ENCODE results near the gene AMBP.

DNA sequence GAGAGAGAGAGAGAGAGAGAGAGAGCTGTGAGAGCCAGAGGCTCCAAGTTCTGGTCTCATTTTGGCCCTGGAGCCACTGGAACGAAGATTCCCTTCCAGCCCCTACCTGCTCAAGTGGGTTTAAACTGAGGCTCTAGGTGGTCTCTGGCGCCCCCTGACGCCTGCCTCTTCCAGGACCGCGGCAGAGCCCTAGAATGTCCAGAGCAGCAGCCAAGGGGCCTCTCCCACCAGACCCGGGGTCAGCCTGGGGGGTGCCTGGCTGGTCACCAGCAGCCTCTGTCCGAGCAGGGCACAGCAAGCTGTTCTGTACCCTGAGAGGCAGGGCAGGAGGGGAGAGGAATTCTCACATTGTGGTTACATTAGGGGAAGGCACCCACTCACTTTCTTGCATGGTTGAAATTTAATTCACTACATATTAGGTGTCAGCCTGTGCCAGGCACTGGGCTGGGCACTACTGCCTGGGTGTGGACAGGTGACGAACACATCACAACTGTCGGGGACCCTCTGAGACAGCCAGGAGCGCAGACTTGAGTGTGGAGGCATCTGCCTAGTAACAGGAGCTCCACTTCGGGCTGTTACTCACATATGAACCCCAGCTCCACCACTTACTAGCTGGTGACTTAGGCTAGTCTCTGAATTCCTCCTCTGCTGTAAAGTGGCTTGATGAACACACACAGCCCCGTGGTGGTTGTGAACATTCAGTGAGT, 44.5 kb downstream of the AMBP start:
- TF ChIP-seq, protein P1, sequence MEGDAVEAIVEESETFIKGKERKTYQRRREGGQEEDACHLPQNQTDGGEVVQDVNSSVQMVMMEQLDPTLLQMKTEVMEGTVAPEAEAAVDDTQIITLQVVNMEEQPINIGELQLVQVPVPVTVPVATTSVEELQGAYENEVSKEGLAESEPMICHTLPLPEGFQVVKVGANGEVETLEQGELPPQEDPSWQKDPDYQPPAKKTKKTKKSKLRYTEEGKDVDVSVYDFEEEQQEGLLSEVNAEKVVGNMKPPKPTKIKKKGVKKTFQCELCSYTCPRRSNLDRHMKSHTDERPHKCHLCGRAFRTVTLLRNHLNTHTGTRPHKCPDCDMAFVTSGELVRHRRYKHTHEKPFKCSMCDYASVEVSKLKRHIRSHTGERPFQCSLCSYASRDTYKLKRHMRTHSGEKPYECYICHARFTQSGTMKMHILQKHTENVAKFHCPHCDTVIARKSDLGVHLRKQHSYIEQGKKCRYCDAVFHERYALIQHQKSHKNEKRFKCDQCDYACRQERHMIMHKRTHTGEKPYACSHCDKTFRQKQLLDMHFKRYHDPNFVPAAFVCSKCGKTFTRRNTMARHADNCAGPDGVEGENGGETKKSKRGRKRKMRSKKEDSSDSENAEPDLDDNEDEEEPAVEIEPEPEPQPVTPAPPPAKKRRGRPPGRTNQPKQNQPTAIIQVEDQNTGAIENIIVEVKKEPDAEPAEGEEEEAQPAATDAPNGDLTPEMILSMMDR (IDR thresholded peaks at IDR 0.05) = peak; percentile 33
- TF ChIP-seq, protein P2, sequence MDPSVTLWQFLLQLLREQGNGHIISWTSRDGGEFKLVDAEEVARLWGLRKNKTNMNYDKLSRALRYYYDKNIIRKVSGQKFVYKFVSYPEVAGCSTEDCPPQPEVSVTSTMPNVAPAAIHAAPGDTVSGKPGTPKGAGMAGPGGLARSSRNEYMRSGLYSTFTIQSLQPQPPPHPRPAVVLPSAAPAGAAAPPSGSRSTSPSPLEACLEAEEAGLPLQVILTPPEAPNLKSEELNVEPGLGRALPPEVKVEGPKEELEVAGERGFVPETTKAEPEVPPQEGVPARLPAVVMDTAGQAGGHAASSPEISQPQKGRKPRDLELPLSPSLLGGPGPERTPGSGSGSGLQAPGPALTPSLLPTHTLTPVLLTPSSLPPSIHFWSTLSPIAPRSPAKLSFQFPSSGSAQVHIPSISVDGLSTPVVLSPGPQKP (IDR thresholded peaks at IDR 0.05; ENCODE audit: low read depth, low read length) = no peak
- TF ChIP-seq, protein P3, sequence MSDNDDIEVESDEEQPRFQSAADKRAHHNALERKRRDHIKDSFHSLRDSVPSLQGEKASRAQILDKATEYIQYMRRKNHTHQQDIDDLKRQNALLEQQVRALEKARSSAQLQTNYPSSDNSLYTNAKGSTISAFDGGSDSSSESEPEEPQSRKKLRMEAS (IDR thresholded peaks at IDR 0.05) = no peak
- TF ChIP-seq POLR2A (IDR thresholded peaks at IDR 0.05; ENCODE audit: low read length) (no peak), EHF (CRISPR knock-in tag; IDR thresholded peaks at IDR 0.05) (no peak), HOXB13 (CRISPR knock-in tag; IDR thresholded peaks at IDR 0.05; ENCODE audit: low read depth) (no peak), MAZ (IDR thresholded peaks at IDR 0.05; ENCODE audit: borderline replicate concordance, low read depth, low read length) (no peak), RAD21 (conservative IDR thresholded peaks at IDR 0.05 in 1 of 2, IDR thresholded peaks at IDR 0.05 in 1 of 2) (peak; percentile 44 to 64; a peak in 3 of 5 replicates), EP300 (IDR thresholded peaks at IDR 0.05) (no peak), MAFK (IDR thresholded peaks at IDR 0.05; ENCODE audit: partially characterized antibody) (no peak), HDAC2 (IDR thresholded peaks at IDR 0.05) (no peak), CHD2 (IDR thresholded peaks at IDR 0.05; ENCODE audit: low read length, partially characterized antibody) (no peak), NFE2L2 (conservative IDR thresholded peaks at IDR 0.05; ENCODE audit: low read length) (no peak)
- TF ChIP-seq, protein P4, sequence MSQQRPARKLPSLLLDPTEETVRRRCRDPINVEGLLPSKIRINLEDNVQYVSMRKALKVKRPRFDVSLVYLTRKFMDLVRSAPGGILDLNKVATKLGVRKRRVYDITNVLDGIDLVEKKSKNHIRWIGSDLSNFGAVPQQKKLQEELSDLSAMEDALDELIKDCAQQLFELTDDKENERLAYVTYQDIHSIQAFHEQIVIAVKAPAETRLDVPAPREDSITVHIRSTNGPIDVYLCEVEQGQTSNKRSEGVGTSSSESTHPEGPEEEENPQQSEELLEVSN (IDR thresholded peaks at IDR 0.05; ENCODE audit: borderline replicate concordance, low read depth) = no peak

Measured in A549 (cell line).